ENCODE results near the gene TPPP3. TPM values are rescaled to one million over a fixed set of nuclear protein-coding genes. Genes with fewer than 3 reads are reported as not detected.
A peak's percentile ranks its signal among the peaks of the same experiment; 100 is the strongest.

TPPP3 gene
- 22.6 TPM for total RNA-seq

GRCh38 chr16:67393111-67393787, at the start of gene TPPP3:
TSS of gene TPPP3 (minus strand) at chr16:67393498. CDS start at chr16:67391111, 2,387 bp downstream.
- peak; percentile 77 for DNase-seq

GRCh38 chr16:67442581-67443255, 49.4 kb upstream of the TPPP3 start:
- DNase-seq = no peak

- no peak for DNase-seq
Observed at GRCh38 chr16:67441907-67442306, 48.6 kb upstream of the TPPP3 start.

GRCh38 chr16:67441271-67441753, 48.0 kb upstream of the TPPP3 start:
- no peak for DNase-seq

- no peak for DNase-seq
Observed at GRCh38 chr16:67438824-67439393, 45.6 kb upstream of the TPPP3 start.

GRCh38 chr16:67438098-67438791, 44.9 kb upstream of the TPPP3 start:
- no peak for DNase-seq

- DNase-seq = no peak
Observed at GRCh38 chr16:67437513-67437912, 44.2 kb upstream of the TPPP3 start.

- DNase-seq = no peak
Observed at GRCh38 chr16:67436640-67437193, 43.4 kb upstream of the TPPP3 start.

GRCh38 chr16:67435758-67436164, 42.5 kb upstream of the TPPP3 start:
- no peak for DNase-seq

GRCh38 chr16:67433131-67433719, 39.9 kb upstream of the TPPP3 start:
- no peak for DNase-seq

GRCh38 chr16:67432506-67432890, 39.2 kb upstream of the TPPP3 start:
- no peak for DNase-seq

GRCh38 chr16:67431775-67432505, 38.6 kb upstream of the TPPP3 start:
- DNase-seq = no peak

- DNase-seq = no peak
Observed at GRCh38 chr16:67430977-67431774, 37.9 kb upstream of the TPPP3 start, which contains the start of gene HSD11B2. TSS of gene HSD11B2 (plus strand) at chr16:67431121. CDS start at chr16:67431249, 128 bp downstream.

- no peak for DNase-seq
Observed at GRCh38 chr16:67430504-67430976, 37.2 kb upstream of the TPPP3 start.

- no peak for DNase-seq
Observed at GRCh38 chr16:67429799-67430503, 36.7 kb upstream of the TPPP3 start.

- no peak for DNase-seq
Observed at GRCh38 chr16:67429053-67429798, 35.9 kb upstream of the TPPP3 start.

- no peak for DNase-seq
Observed at GRCh38 chr16:67428146-67428731, 34.9 kb upstream of the TPPP3 start.

- DNase-seq = no peak
Observed at GRCh38 chr16:67426950-67427349, 33.7 kb upstream of the TPPP3 start.

All from skin of body (tissue), 2 donors.